HG03469 (cell line): ENCODE measurements around the gene ATP6V0A4.

Experiments used
- ATAC-seq: cut with Tn5 transposase; IDR thresholded peaks from one replicate; pipeline ENCODE4 v1.9.1; 2021; ENCODE audit warnings: mild to moderate bottlenecking, moderate library complexity, moderate number of reproducible peaks; ENCODE audit not compliant: unreplicated experiment

The ATP6V0A4 gene

GRCh38 chr7:138663725-138664710 lies 134.0 kb downstream of the ATP6V0A4 start:
- ATAC-seq: no peak

GRCh38 chr7:138662991-138663320 lies 135.0 kb downstream of the ATP6V0A4 start:
- no peak for ATAC-seq

GRCh38 chr7:138662076-138662990 lies 135.7 kb downstream of the ATP6V0A4 start:
- no peak for ATAC-seq

GRCh38 chr7:138661069-138661635 lies 136.8 kb downstream of the ATP6V0A4 start:
- no peak for ATAC-seq

- ATAC-seq: no peak
Observed at GRCh38 chr7:138658889-138659288, 139.1 kb downstream of the ATP6V0A4 start.

- no peak for ATAC-seq
Observed at GRCh38 chr7:138657854-138658386, 140.1 kb downstream of the ATP6V0A4 start.

GRCh38 chr7:138656952-138657351 lies 141.0 kb downstream of the ATP6V0A4 start:
- no peak for ATAC-seq
